Endothelial cell of umbilical vein (primary cell): Measurements from ENCODE around the gene CAMTA1. TPM values are rescaled to one million over a fixed set of nuclear protein-coding genes. Genes with fewer than 3 reads are reported as not detected.

Experiments
- BruUV-seq: library from RNA; stranded (reverse); fragments of 400-500 nt; replicated peaks from 2 replicates; lab custom pipeline; 2021; lab: Mats Ljungman, UMichigan
- CTCF ChIA-PET: fragments of 300-600, 350-600 bp; sonication (Branson Sonifier 250); formaldehyde crosslinking; loops from one replicate; lab custom pipeline; 2021; ENCODE audit warnings: antibody characterized with exemption, inconsistent platforms; lab: Charles Lee
- POLR2A ChIA-PET: fragments of 300-600, 350-600 bp; sonication (Branson Sonifier 250); formaldehyde crosslinking; loops from one replicate; lab custom pipeline; 2021; ENCODE audit warnings: antibody characterized with exemption, inconsistent platforms; lab: Charles Lee
- DNase-seq: peaks from one replicate; pipeline ENCODE4 v3.0.0-alpha.2; 2011; ENCODE audit warnings: low read depth, low spot score
- FAIRE-seq: peaks from 2 replicates; lab custom pipeline; 2011; peaks lifted over from hg19 to GRCh38; lab: Jason Lieb, UNC
- H2AFZ ChIP-seq: 2 replicates; pipeline ENCODE4 v1.6.0; 2012; ENCODE audit warnings: low read depth, low read length, control low read depth, inconsistent platforms
- H3K27ac ChIP-seq: 2 replicates; pipeline ENCODE4 v1.5.1; 2011; ENCODE audit warnings: low read depth, mild to moderate bottlenecking, control low read depth, low read length, moderate library complexity; ENCODE audit not compliant: insufficient read depth
- H3K27me3 ChIP-seq, 2 experiments: 2 replicates each; pipeline versions ENCODE4 v1.6.0 to v1.6.1; 2011; ENCODE audit warnings: low read length in 2 of 2, mixed read lengths in 1 of 2; ENCODE audit not compliant: control insufficient read depth in 2 of 2, insufficient read depth in 2 of 2
- H3K36me3 ChIP-seq, 2 experiments: 2 replicates in 1 of 2; 3 replicates in 1 of 2; pipeline ENCODE4 v1.5.1; 2011; ENCODE audit warnings: low read length in 2 of 2, mild to moderate bottlenecking in 1 of 2, moderate library complexity in 1 of 2; ENCODE audit not compliant: control insufficient read depth in 2 of 2, insufficient read depth in 2 of 2; ENCODE audit errors: extremely low read depth in 1 of 2
- H3K4me1 ChIP-seq: 3 replicates; pipeline ENCODE4 v1.5.1; 2011; ENCODE audit warnings: mild to moderate bottlenecking, low read length; ENCODE audit not compliant: control insufficient read depth, insufficient read depth; ENCODE audit errors: extremely low read depth
- H3K4me2 ChIP-seq: 2 replicates; pipeline ENCODE4 v1.6.1; 2011; ENCODE audit warnings: low read length, control low read depth, mixed read lengths; ENCODE audit not compliant: insufficient read depth
- H3K4me3 ChIP-seq, 3 experiments: fragments of 200-600 bp in 1 of 3; sonication (generic), shearing (Covaris generic) in 1 of 3; replicated peaks in 1 of 3; 2 replicates each; pipeline ENCODE4 v1.5.1; 2011 to 2016; ENCODE audit warnings: control low read depth in 3 of 3, low read length in 3 of 3, mild to moderate bottlenecking in 2 of 3, inconsistent platforms in 1 of 3, low read depth in 1 of 3, moderate library complexity in 1 of 3; ENCODE audit not compliant: insufficient read depth in 1 of 3
- H3K79me2 ChIP-seq: 2 replicates; pipeline ENCODE4 v1.6.0; 2012; ENCODE audit warnings: low read length, inconsistent platforms; ENCODE audit not compliant: control insufficient read depth, insufficient read depth
- H3K9ac ChIP-seq: replicated peaks from 2 replicates; pipeline ENCODE3; 2011; ENCODE audit warnings: low read length, control low read depth; ENCODE audit not compliant: insufficient read depth; ENCODE audit errors: extremely low read depth
- H3K9me1 ChIP-seq: replicated peaks from 3 replicates; pipeline ENCODE4 v1.6.0; 2011; ENCODE audit warnings: mild to moderate bottlenecking, low read length; ENCODE audit not compliant: control insufficient read depth, insufficient read depth; ENCODE audit errors: extremely low read depth
- H3K9me3 ChIP-seq: replicated peaks from 2 replicates; pipeline ENCODE4 v1.5.1; 2012; ENCODE audit warnings: low read length, inconsistent platforms; ENCODE audit not compliant: control insufficient read depth, insufficient read depth
- H4K20me1 ChIP-seq: replicated peaks from 2 replicates; pipeline ENCODE3; 2011; ENCODE audit warnings: mild to moderate bottlenecking, low read length; ENCODE audit not compliant: control insufficient read depth, insufficient read depth; ENCODE audit errors: extremely low read depth
- CTCF ChIP-seq, 2 donors: IDR thresholded peaks; 1 replicate in 1 of 2; 2 replicates in 1 of 2; pipeline ENCODE4 v1.5.1; 2011; ENCODE audit warnings: low read length in 2 of 2, mild to moderate bottlenecking in 2 of 2, moderate library complexity in 2 of 2, control low read depth in 1 of 2, inconsistent platforms in 1 of 2, low read depth in 1 of 2; ENCODE audit not compliant: insufficient read depth in 1 of 2; ENCODE audit errors: extremely low read depth in 1 of 2
- EZH2 ChIP-seq: IDR thresholded peaks from 2 replicates; pipeline ENCODE4 v1.6.1; 2012; ENCODE audit warnings: borderline replicate concordance, low read depth, mild to moderate bottlenecking, moderate library complexity, low read length, inconsistent platforms; ENCODE audit not compliant: severe bottlenecking
- FOS ChIP-seq: IDR thresholded peaks from 2 replicates; pipeline ENCODE4 v1.6.1; 2011; ENCODE audit warnings: mild to moderate bottlenecking, low read length, moderate library complexity, borderline replicate concordance; ENCODE audit not compliant: insufficient read depth
- GATA2 ChIP-seq: IDR thresholded peaks from 2 replicates; pipeline ENCODE4 v1.7.0; 2011; ENCODE audit warnings: low read depth, mild to moderate bottlenecking, moderate library complexity, mixed read lengths, low read length; ENCODE audit not compliant: insufficient read length, insufficient read depth
- JUN ChIP-seq: IDR thresholded peaks from 2 replicates; pipeline ENCODE4 v1.6.1; 2011; ENCODE audit warnings: borderline replicate concordance, low read depth; ENCODE audit not compliant: insufficient read length, insufficient read depth
- MYC ChIP-seq: IDR thresholded peaks from one replicate; pipeline ENCODE4 v1.6.1; 2011; ENCODE audit warnings: mild to moderate bottlenecking, low read depth, low read length
- POLR2A ChIP-seq: IDR thresholded peaks from 2 replicates; pipeline ENCODE4 v1.6.1; 2012; ENCODE audit warnings: low read depth, mild to moderate bottlenecking, control low read depth, low read length
- POLR2AphosphoS5 ChIP-seq: IDR thresholded peaks from 2 replicates; pipeline ENCODE4 v1.6.1; 2012; ENCODE audit warnings: low read depth, mild to moderate bottlenecking, control low read depth, low read length, moderate library complexity; ENCODE audit not compliant: insufficient read depth
- dilution Hi-C: fragments of 300-500 bp; cut with MboI; formaldehyde crosslinking; loops from one replicate; pipeline ENCODE4 v1.15.0; 2019; ENCODE audit warnings: low sequenced_read_pairs; ENCODE audit not compliant: extremely low pct_ligation_motif_present
- intact Hi-C: fragments of 100-400 bp; cut with micrococcal nuclease; formaldehyde crosslinking; loops from one replicate; pipeline ENCODE4 v1.10.0; 2022
- polyA plus RNA-seq, 4 experiments: library from polyadenylated mRNA; depleted of rRNA in 3 of 4; stranded (reverse) in 3 of 4; unstranded in 1 of 4; fragments of >200 nt; gene quantifications; 2 replicates each; pipeline versions ENCODE4 v1.2.1 to v1.2.3, GENCODE V29; 2011 to 2012; ENCODE audit warnings: missing spikeins in 1 of 4
- total RNA-seq: library from RNA; stranded (reverse); gene quantifications from 2 replicates; pipeline ENCODE4 v1.2.3, GENCODE V29; 2021
- TF ChIP-seq, protein P1 (sequence below): IDR thresholded peaks from 2 replicates; pipeline ENCODE4 v1.6.1; 2011; ENCODE audit not compliant: insufficient read depth, insufficient read length

Gene CAMTA1
- total and polyA plus RNA-seq, 2 donors (not counting 3 experiments of a cell fraction or from before 2014, with no cell fraction given) = 50.8 to 92.7 TPM

GRCh38 chr1:7011826-7012225 is 226.6 kb downstream of the CAMTA1 start:
- no peak for DNase-seq
- H3K27ac ChIP-seq = no peak overlapping the region
- H4K20me1 ChIP-seq = no peaks in the 10 kb centered on the region
- no peaks in the 10 kb centered on the region for H3K9me1 ChIP-seq
- TF ChIP-seq MYC (no peak), CTCF (IDR thresholded peaks at IDR 0.05; ENCODE audit: extremely low read depth in 1 of 2, insufficient read depth in 1 of 2, low read depth in 1 of 2, low read length in 2 of 2) (no peak), EZH2 (no peak), POLR2A (no peak), POLR2AphosphoS5 (no peak), GATA2 (no peak), FOS (no peak), JUN (no peak)
- TF ChIP-seq, protein P1, sequence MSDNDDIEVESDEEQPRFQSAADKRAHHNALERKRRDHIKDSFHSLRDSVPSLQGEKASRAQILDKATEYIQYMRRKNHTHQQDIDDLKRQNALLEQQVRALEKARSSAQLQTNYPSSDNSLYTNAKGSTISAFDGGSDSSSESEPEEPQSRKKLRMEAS = no peak
- no peak overlapping the region for H2AFZ ChIP-seq
- no peaks in the 10 kb centered on the region for H3K4me1 ChIP-seq
- no peaks in the 10 kb centered on the region for H3K36me3 ChIP-seq
- H3K4me3 ChIP-seq = no peak overlapping the region
- H3K9ac ChIP-seq = no peak overlapping the region
- POLR2A ChIA-PET = no interaction called here
- intact Hi-C loops (no loop called here), dilution Hi-C loops (no loop called here)
- H3K27me3 ChIP-seq = no peaks in the 10 kb centered on the region
- no peak for FAIRE-seq
- CTCF ChIA-PET = no interaction called here
- no peaks in the 10 kb centered on the region for H3K79me2 ChIP-seq
- H3K9me3 ChIP-seq = no peaks in the 10 kb centered on the region
- no peak overlapping the region for H3K4me2 ChIP-seq
- no TSS peak for BruUV-seq
